ENCODE results near the gene LSS.

Gene LSS

GRCh38 chr21:46168659-46169386 is 59.8 kb downstream of the LSS start:
- DNase-seq (ENCODE audit: low read depth in 2 of 2): no peak

- no peak for DNase-seq (ENCODE audit: low read depth in 2 of 2)
Measured at GRCh38 chr21:46168238-46168637, 60.3 kb downstream of the LSS start.

DNA sequence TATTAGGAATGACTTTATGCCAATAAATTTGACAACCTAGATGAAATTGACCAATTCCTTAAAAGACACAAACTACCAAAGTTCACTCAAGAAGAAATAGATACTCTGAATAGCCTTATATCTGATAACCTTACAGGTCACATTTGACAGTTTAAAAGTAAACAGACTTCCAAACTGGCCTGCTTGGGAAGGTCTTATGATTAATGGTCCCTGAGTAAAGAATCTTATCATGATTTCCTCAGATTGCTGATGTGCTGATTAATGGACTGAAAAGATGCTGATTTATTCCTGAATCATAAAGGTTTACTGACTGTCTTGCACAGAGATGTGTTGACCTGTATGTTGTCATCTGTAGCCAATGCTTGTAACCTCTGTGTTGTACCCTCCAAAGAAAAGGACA is 63.5 kb downstream of the LSS start:
- DNase-seq (ENCODE audit: low read depth in 2 of 2): no peak

- no peak for DNase-seq (ENCODE audit: low read depth in 2 of 2)
Measured at GRCh38 chr21:46163380-46163779, 65.2 kb downstream of the LSS start.

- no peak for DNase-seq (ENCODE audit: low read depth in 2 of 2)
Measured at GRCh38 chr21:46161633-46162592, 66.7 kb downstream of the LSS start.

DNA sequence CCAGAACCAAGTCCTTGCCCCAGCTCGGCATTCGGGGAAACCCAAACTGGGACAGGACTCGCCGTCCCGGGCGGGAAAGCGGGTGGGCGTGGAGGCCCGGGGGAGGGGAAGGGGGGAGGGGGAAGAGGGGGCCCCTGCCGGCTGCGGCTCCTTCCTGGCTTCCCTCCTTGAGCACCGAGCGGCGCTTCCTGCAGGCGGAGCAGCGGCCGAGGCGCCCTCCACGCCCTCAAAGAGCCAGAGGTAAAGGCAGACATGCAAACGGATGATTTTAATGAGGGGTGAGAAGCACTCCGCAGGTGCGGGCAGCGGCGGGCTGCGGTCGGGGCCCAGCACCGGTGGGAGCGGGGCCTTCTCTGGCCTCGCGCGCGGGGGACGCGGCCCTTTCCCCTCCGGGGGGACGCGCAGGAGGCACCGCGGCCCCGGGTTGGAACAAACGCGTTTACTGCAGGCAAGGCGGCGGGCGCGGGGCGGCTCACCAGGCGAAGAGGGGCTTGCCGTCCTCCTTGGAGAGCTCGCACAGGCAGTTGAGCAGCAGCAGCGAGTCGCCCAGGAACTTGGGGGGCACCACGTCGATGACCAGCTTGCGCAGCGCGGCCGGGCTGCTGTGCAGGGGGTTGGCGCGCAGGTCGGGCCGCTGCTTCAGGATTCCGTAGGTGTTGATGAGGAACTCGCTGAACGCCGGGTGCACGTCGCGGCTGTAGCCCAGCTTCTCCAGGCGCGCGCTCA is 67.5 kb downstream of the LSS start:
- DNase-seq (ENCODE audit: low read depth in 2 of 2): no peak

GRCh38 chr21:46160657-46160906 is 68.0 kb downstream of the LSS start:
- DNase-seq (ENCODE audit: low read depth in 2 of 2): no peak

GRCh38 chr21:46159841-46160656 is 68.5 kb downstream of the LSS start:
- DNase-seq (ENCODE audit: low read depth in 2 of 2): no peak

DNA sequence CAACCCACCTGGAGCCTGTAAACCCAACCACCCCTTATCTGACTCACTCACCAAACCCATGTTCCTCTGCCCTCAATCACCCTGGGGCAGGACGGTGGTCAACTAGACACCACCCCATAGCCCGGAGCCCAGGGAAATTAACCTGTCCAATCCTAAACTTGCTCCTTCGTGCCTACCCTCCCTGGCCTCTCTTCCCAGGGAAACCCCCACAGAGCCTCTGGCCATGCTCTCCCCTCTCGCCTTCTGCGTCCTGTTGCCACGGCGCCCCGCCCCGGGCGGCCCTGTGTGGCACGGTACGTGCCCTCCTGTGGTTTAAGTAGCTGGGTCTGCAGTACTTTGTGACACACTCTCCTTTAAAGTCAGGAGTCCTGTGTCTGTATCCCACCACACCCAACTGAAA is 69.2 kb downstream of the LSS start:
- no peak for DNase-seq (ENCODE audit: low read depth in 2 of 2)

DNA sequence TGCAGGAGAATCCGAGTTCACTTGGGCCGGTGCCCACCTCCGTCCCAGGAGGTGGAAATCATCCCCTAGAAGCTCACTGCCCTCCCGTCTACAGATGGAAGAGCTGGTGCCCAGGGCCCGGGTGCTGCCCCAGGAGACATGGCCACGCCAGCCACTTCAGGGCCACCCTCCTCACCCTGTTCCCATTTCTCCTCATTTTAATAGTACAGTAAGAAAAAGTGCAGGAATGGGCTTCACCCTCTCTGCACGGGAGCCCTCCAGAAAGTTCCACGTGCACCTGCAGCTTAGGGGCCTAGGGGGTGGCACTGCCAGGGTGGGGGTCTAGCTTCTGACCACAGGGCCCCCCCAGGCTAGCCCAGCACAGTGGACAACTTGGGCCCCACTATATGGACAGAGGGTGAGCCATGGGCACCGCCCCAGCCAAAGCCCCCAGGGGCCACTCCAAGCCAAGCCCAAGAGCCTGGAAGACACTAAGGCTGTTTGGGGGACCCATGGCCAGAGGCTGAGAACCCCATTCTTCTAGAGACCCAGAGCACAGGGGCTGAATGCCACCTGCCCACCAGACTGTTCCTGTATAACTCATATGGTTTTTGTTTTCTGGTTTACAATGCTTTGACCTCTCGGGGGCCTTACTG is 69.8 kb downstream of the LSS start:
- DNase-seq (ENCODE audit: low read depth in 2 of 2): no peak

DNA sequence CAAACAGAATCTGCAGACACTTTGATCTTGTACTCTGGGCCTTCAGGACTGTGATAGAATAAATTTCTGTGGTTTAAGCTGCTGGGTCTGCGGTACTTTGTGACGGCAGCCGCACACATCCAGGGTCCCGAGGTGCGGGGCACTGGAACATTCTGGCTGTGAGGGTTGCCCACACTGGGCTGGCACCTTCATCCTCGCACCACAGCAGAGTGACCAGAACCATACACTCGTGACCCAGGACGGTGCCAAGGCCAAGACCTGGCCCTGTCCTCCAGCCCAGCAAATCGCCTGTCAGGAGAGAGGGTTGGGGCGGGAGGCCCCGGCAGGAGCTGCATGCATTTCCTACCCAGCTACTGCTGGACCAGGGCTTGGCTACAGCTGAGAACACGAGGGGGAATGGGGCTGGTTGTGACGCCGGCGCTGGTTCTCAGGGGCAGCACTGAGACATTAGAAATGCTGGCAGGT is 70.6 kb downstream of the LSS start:
- DNase-seq (ENCODE audit: low read depth in 2 of 2): no peak

GRCh38 chr21:46157396-46157986 is 71.1 kb downstream of the LSS start:
- DNase-seq (ENCODE audit: low read depth in 2 of 2): no peak

- DNase-seq (ENCODE audit: low read depth in 2 of 2): no peak
Measured at GRCh38 chr21:46156678-46157077, 71.9 kb downstream of the LSS start.

DNA sequence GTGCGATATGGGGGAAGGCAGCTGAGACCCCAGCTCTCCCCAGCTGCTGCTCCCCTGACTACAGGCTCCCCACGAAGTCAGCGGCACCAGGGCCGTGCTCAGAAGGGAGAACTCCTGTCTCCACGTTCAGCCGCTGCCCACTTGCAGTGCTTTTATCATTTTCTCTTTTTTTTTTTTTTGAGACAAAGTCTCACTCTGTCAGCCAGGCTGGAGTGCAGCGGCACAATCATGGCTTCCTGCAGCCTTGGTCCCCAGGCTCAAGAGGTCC is 72.3 kb downstream of the LSS start:
- DNase-seq (ENCODE audit: low read depth in 2 of 2): no peak

DNA sequence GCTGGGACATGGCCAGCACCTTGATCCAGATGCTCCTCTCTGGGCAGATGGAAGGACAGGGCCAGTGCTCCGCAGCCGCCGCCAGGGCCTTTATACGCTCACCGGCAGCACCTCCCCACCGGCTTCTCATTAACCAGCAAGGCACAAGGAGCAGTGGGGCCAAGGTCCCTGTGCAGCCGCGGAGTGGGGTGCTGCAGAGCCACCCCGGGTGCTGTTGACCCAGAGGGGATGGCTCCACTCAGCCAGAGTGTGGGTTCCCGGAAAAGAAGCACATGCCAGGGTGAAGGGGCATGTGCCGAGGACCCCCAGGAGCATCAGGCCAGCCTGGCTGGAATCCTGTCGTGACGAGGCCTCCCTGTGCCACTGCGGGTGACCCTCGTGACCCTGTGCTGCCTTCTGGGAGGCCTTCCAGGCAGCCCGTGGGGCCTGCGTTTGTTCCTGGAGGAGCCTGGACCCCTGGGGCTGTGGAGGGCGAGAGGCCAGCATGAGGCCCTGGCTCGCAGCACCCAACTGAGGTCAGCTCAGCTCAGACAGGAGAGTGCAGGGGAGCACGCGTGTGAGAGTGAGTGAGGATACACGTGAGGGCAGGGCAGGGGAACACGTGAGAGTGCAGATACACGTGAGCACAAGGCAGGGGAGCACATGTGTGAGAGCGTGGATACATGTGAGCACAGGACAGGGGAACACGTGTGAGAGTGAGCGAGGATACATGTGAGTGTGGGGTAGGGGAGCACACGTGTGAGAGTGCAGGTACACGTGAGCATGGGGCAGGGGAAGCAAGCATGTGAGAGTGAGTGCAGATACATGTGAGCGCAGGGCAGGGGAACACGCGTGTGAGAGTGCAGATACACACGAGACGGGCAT is 72.8 kb downstream of the LSS start, which contains the start of gene FTCD:
Gene FTCD (minus strand): TSS at position 66 of the 864 bp plus-strand sequence. CDS start 56 bp downstream, at position 10.
- DNase-seq (ENCODE audit: low read depth in 2 of 2): no peak

- DNase-seq (ENCODE audit: low read depth in 2 of 2): no peak
Measured at GRCh38 chr21:46154955-46155513, 73.5 kb downstream of the LSS start.

- DNase-seq (ENCODE audit: low read depth in 2 of 2): no peak
Measured at GRCh38 chr21:46154155-46154954, 74.2 kb downstream of the LSS start.

DNA sequence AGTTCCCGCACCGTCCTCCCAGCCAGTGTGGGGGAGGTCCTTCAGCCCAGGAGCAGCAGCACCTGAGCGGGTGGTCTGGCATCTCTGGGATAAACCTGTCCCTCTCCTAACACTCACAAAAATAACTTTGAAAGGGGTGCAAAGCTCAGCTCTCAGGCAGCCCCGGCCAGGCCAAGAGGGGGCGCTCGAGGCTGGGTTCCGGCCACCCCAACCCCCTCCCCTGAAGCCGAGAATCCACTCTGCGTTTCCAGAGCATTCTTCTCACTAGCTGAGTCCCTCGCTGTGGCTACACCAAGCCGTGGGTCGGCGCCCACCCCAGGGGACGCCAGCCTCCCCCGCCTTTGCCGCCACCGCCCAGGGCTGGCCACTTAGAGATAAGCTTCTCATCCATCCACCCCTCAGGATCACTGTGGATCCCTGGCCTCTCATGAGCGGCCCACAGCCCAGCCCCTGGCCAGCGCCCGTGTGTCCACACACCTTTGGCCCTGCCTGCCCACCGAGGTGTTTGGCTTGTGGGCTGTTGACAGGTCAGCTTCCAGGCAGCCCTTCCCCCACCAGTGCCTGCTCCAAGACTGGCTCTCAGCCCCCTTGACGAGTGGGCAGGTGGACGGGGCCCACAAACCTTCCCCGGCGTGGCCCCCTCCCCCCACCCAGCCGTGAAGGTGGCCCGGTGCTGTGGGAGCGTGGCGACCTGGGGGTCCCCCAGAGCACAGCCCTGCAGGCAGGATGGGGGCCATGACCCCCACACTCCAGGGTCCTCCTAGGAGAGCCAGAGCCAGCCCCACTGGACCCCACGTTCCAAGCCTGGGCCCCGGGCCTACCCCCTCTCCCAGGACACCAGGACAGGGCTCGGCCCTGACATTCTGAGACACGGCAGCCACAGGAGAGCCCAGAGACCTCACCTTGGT is 75.1 kb downstream of the LSS start:
- peak in 1 of 2 donors; percentile 51 for DNase-seq (ENCODE audit: low read depth in 2 of 2)

All from activated CD4-positive, alpha-beta T cell treated with anti-CD3 and anti-CD28 coated beads for 24 hours (primary cell).